Fibroblast of the aortic adventitia (primary cell): ENCODE measurements around the gene EMP1. TPM values are rescaled to one million over a fixed set of nuclear protein-coding genes. Genes with fewer than 3 reads are reported as not detected.
A peak's percentile ranks its signal among the peaks of the same experiment; 100 is the strongest.

Source experiments
- DNase-seq: peaks from one replicate; pipeline ENCODE4 v3.0.0-alpha.2; 2010; ENCODE audit warnings: low read depth
- H3K4me3 ChIP-seq: 2 replicates; pipeline ENCODE4 v1.5.1; 2011; ENCODE audit warnings: low read depth, mild to moderate bottlenecking, control low read depth, low read length, moderate library complexity
- CTCF ChIP-seq: IDR thresholded peaks from 2 replicates; pipeline ENCODE4 v1.5.1; 2011; ENCODE audit warnings: mild to moderate bottlenecking, low read length, control low read depth, inconsistent platforms; ENCODE audit not compliant: insufficient read depth
- total RNA-seq: library from RNA; depleted of rRNA; stranded (reverse); fragments of >200 nt; gene quantifications from 2 replicates; pipeline ENCODE4 v1.2.3, GENCODE V29; 2012; ENCODE audit warnings: low replicate concordance

Gene EMP1
- total RNA-seq, 1 donor: 244 TPM

- no peak for DNase-seq
- TF ChIP-seq CTCF: no peak
- no peak overlapping the region for H3K4me3 ChIP-seq
These were observed 18.6 kb upstream of the EMP1 start for GRCh38 chr12:13177906-13178305.

- no peak for DNase-seq
- no peak for TF ChIP-seq CTCF
- H3K4me3 ChIP-seq: no peak overlapping the region
These were observed 17.8 kb upstream of the EMP1 start for GRCh38 chr12:13178568-13179210.

- no peak overlapping the region for H3K4me3 ChIP-seq
- TF ChIP-seq CTCF: no peak
- peak; percentile 62 for DNase-seq
These were observed 17.1 kb upstream of the EMP1 start for GRCh38 chr12:13179211-13180074.

- no peak for DNase-seq
These were observed 15.0 kb upstream of the EMP1 start for GRCh38 chr12:13181375-13182070.

GRCh38 chr12:13182881-13183280 is 13.6 kb upstream of the EMP1 start:
- no peak overlapping the region for H3K4me3 ChIP-seq
- DNase-seq: no peak
- no peak for TF ChIP-seq CTCF

More at GRCh38 chr12:13181375-13182070, 15.0 kb upstream of the EMP1 start:
- no peak for TF ChIP-seq CTCF
- no peak overlapping the region for H3K4me3 ChIP-seq

- peak; percentile 51 for DNase-seq
- TF ChIP-seq CTCF: no peak
- no peak overlapping the region for H3K4me3 ChIP-seq
These were observed 12.9 kb upstream of the EMP1 start for GRCh38 chr12:13183620-13184019.
